ENCODE measurements around the gene LIMCH1.

Gene LIMCH1

DNA sequence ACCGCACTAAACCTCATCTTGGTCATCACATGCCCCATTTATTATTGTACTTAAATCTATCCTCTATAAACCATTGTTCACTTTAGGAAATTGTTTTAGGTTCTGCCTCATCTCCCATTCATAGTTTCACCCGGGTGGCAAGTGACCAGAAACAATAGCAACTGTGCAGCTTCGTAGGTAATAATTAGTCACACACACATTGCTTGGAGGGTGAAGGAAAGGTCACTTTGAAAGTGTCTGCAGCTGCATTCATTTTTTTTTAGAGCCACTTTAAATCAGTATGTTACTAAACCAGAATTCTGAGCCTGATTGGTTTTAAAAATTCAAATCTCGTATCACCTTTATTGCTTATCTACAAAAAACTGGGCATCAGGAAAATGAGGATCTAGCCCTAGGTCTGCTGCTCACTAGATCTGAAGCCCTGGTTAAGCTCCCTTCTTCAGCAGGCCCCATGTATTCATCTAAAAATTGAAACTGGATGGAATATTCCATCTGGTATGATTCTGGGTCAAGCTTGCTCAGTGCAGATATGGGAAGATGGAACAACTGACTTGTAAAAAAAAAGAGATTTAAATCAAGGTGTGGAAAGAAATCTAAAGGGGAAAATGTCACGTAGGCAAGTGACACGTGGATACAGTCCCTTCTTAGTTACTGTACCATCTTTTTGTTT, 62.4 kb downstream of the LIMCH1 start:
- Histone ChIP-seq H4K20me1 (ENCODE audit: insufficient read depth, low read length) (no peaks in the 10 kb centered on the region), H3K4me1 (ENCODE audit: low read length) (no peaks in the 10 kb centered on the region), H3K36me3 (replicated peaks; ENCODE audit: low read depth, low read length) (no peaks in the 10 kb centered on the region), H3K9me3 (ENCODE audit: insufficient read depth, low read length) (no peaks in the 10 kb centered on the region), H3K4me3 (ENCODE audit: low read length) (no peak overlapping the region), H3K79me2 (ENCODE audit: low read length) (no peaks in the 10 kb centered on the region), H3K4me2 (ENCODE audit: low read length) (no peak overlapping the region), H3K9ac (ENCODE audit: low read length) (no peak overlapping the region), H2AFZ (ENCODE audit: low read depth, low read length) (no peak overlapping the region), H3K27ac (ENCODE audit: low read length) (no peak overlapping the region), H3K27me3 (ENCODE audit: low read depth, low read length) (peaks cover 13% of the 10 kb centered on the region; the same call in 1 of the 2 replicates)
- TF ChIP-seq EZH2phosphoT487 (IDR thresholded peaks at IDR 0.05; ENCODE audit: low read depth) (no peak), CTCF (IDR thresholded peaks at IDR 0.05; ENCODE audit: low read depth, low read length) (no peak)

GRCh38 chr4:41601025-41601424, 63.1 kb downstream of the LIMCH1 start:
- Histone ChIP-seq H3K79me2 (ENCODE audit: low read length) (no peaks in the 10 kb centered on the region), H3K9ac (ENCODE audit: low read length) (no peak overlapping the region), H2AFZ (ENCODE audit: low read depth, low read length) (no peak overlapping the region), H3K9me3 (ENCODE audit: insufficient read depth, low read length) (no peaks in the 10 kb centered on the region), H3K27me3 (ENCODE audit: low read depth, low read length) (peaks cover 13% of the 10 kb centered on the region; the same call in 1 of the 2 replicates), H4K20me1 (ENCODE audit: insufficient read depth, low read length) (no peaks in the 10 kb centered on the region), H3K27ac (ENCODE audit: low read length) (no peak overlapping the region), H3K4me2 (ENCODE audit: low read length) (no peak overlapping the region), H3K4me3 (ENCODE audit: low read length) (no peak overlapping the region), H3K4me1 (ENCODE audit: low read length) (no peaks in the 10 kb centered on the region), H3K36me3 (replicated peaks; ENCODE audit: low read depth, low read length) (no peaks in the 10 kb centered on the region)
- TF ChIP-seq CTCF (IDR thresholded peaks at IDR 0.05; ENCODE audit: low read depth, low read length) (no peak), EZH2phosphoT487 (IDR thresholded peaks at IDR 0.05; ENCODE audit: low read depth) (no peak)

DNA sequence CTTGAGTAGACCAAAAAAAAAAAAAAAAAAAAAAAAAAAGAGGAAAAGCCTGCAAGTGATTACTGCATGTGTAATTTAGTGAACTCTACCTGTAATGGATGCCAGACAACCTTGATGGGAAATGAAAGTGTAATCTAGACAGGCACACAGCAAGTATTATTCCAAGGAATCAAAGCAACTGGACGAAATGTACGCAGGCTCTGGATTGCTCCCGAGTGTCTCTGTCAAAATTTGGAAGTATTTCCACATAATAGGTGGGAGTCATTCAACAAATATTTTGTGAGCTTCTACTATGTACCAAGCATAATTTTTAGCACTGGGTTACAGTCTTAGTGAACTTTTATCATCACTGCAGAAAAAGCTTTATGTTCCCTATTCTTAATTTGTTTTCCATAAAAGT, 64.2 kb downstream of the LIMCH1 start:
- Histone ChIP-seq H3K79me2 (ENCODE audit: low read length) (no peaks in the 10 kb centered on the region), H3K27ac (ENCODE audit: low read length) (no peak overlapping the region), H3K4me2 (ENCODE audit: low read length) (no peak overlapping the region), H3K27me3 (ENCODE audit: low read depth, low read length) (peaks cover 13% of the 10 kb centered on the region; the same call in 1 of the 2 replicates), H3K9me3 (ENCODE audit: insufficient read depth, low read length) (no peaks in the 10 kb centered on the region), H3K36me3 (replicated peaks; ENCODE audit: low read depth, low read length) (no peaks in the 10 kb centered on the region), H3K9ac (ENCODE audit: low read length) (no peak overlapping the region), H4K20me1 (ENCODE audit: insufficient read depth, low read length) (no peaks in the 10 kb centered on the region), H2AFZ (ENCODE audit: low read depth, low read length) (no peak overlapping the region), H3K4me1 (ENCODE audit: low read length) (no peaks in the 10 kb centered on the region), H3K4me3 (ENCODE audit: low read length) (no peak overlapping the region)
- TF ChIP-seq EZH2phosphoT487 (IDR thresholded peaks at IDR 0.05; ENCODE audit: low read depth): no peak
- TF ChIP-seq CTCF (IDR thresholded peaks at IDR 0.05; ENCODE audit: low read depth, low read length): no peak

DNA sequence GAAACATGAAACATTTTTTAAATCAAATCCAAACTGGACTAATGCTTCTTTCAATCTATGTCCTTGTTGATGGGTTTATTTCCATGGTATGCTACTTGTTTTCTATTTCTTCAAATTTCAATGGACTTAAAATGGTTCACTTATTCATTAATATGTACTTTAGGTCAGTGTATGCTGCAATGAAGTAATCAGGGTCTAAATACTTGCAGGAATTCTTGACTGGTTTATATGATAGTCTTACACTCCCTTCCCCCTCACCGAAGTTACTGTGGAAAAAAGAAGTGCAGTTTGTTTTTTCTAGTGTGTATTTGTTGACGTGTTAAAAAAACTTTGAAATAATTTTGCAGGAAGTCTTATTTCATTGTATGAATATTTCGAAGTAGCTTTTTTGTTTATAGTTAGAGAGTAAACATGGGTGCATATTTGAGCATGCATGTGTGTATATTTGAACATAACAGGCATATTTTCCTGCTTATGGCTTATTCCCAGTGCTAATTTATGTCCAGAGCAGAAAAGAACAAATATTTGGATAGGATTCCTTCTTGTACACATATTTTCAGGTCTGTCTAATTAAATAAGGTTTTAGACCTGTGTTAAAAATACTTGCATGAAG, 65.0 kb downstream of the LIMCH1 start:
- no peak overlapping the region for H2AFZ ChIP-seq (ENCODE audit: low read depth, low read length)
- no peak overlapping the region for H3K27ac ChIP-seq (ENCODE audit: low read length)
- H3K9ac ChIP-seq (ENCODE audit: low read length): no peak overlapping the region
- no peak for TF ChIP-seq EZH2phosphoT487 (IDR thresholded peaks at IDR 0.05; ENCODE audit: low read depth)
- H3K9me3 ChIP-seq (ENCODE audit: insufficient read depth, low read length): no peaks in the 10 kb centered on the region
- no peaks in the 10 kb centered on the region for H3K4me1 ChIP-seq (ENCODE audit: low read length)
- no peaks in the 10 kb centered on the region for H3K36me3 ChIP-seq (replicated peaks; ENCODE audit: low read depth, low read length)
- no peak overlapping the region for H3K4me2 ChIP-seq (ENCODE audit: low read length)
- H3K4me3 ChIP-seq (ENCODE audit: low read length): no peak overlapping the region
- no peaks in the 10 kb centered on the region for H3K79me2 ChIP-seq (ENCODE audit: low read length)
- H3K27me3 ChIP-seq (ENCODE audit: low read depth, low read length): peaks cover 13% of the 10 kb centered on the region; the same call in 1 of the 2 replicates
- no peaks in the 10 kb centered on the region for H4K20me1 ChIP-seq (ENCODE audit: insufficient read depth, low read length)
